ENCODE measurements around the gene C12orf75.

GRCh38 chr12:105393587-105393986 lies 63.1 kb downstream of the C12orf75 start:
- TF ChIP-seq POLR2A (IDR thresholded peaks at IDR 0.05) (no peak), CTCF (IDR thresholded peaks at IDR 0.05) (no peak)
